Measurements from ENCODE around the gene TTC7B. TPM values are rescaled to one million over a fixed set of nuclear protein-coding genes. Genes with fewer than 3 reads are reported as not detected.
"Not testable (repeated sequence)": the region's sequence is repeated elsewhere in the genome, so short reads cannot be mapped to it uniquely, and the experiment has no call there.

The TTC7B gene
- total RNA-seq, 1 donor from 2014 or later, result 46.6 TPM

- Mint-ChIP-seq H3K4me3 (ENCODE audit: low read depth) (no peak overlapping the region), H3K27me3 (no peaks in the 10 kb centered on the region), H3K9me3 (ENCODE audit: low read depth) (no peaks in the 10 kb centered on the region), H3K27ac (no peak overlapping the region), H3K36me3 (ENCODE audit: insufficient read depth) (no peaks in the 10 kb centered on the region), H3K4me1 (ENCODE audit: low read depth) (peaks cover 2% of the 10 kb centered on the region)
- no peak for TF ChIP-seq CTCF (IDR thresholded peaks at IDR 0.05; ENCODE audit: unreplicated experiment)
- DNase-seq (ENCODE audit: low spot score, unreplicated experiment), result no peak
Measured at GRCh38 chr14:90846511-90846910, 30.3 kb upstream of the TTC7B start.

- Mint-ChIP-seq H3K36me3 (ENCODE audit: insufficient read depth) (no peaks in the 10 kb centered on the region), H3K4me1 (ENCODE audit: low read depth) (peaks cover under 1% of the 10 kb centered on the region), H3K27me3 (peaks cover under 1% of the 10 kb centered on the region), H3K27ac (no peak overlapping the region), H3K4me3 (ENCODE audit: low read depth) (no peak overlapping the region), H3K9me3 (ENCODE audit: low read depth) (no peaks in the 10 kb centered on the region)
- no peak for TF ChIP-seq CTCF (IDR thresholded peaks at IDR 0.05; ENCODE audit: unreplicated experiment)
- DNase-seq (ENCODE audit: low spot score, unreplicated experiment), result no peak
Measured at GRCh38 chr14:90844321-90844720, 28.1 kb upstream of the TTC7B start.

GRCh38 chr14:90842726-90843125 lies 26.5 kb upstream of the TTC7B start:
- Mint-ChIP-seq H3K27me3 (peaks cover 4% of the 10 kb centered on the region), H3K9me3 (ENCODE audit: low read depth) (no peaks in the 10 kb centered on the region), H3K4me3 (ENCODE audit: low read depth) (no peak overlapping the region), H3K36me3 (ENCODE audit: insufficient read depth) (no peaks in the 10 kb centered on the region), H3K4me1 (ENCODE audit: low read depth) (no peaks in the 10 kb centered on the region), H3K27ac (no peak overlapping the region)
- DNase-seq (ENCODE audit: low spot score, unreplicated experiment), result no peak
- TF ChIP-seq CTCF (IDR thresholded peaks at IDR 0.05; ENCODE audit: unreplicated experiment), result no peak

GRCh38 chr14:90840667-90841066 lies 24.4 kb upstream of the TTC7B start:
- not testable (repeated sequence) for H3K36me3 Mint-ChIP-seq (ENCODE audit: insufficient read depth); H3K4me1 Mint-ChIP-seq (ENCODE audit: low read depth); H3K27me3 Mint-ChIP-seq; H3K27ac Mint-ChIP-seq; H3K4me3 Mint-ChIP-seq (ENCODE audit: low read depth); DNase-seq (ENCODE audit: low spot score, unreplicated experiment); H3K9me3 Mint-ChIP-seq (ENCODE audit: low read depth)

GRCh38 chr14:90839889-90840266 lies 23.6 kb upstream of the TTC7B start:
- Mint-ChIP-seq H3K4me1 (ENCODE audit: low read depth) (no peaks in the 10 kb centered on the region), H3K27me3 (peaks cover 7% of the 10 kb centered on the region)

More at GRCh38 chr14:90839889-90840266, 23.6 kb upstream of the TTC7B start:
- Mint-ChIP-seq H3K27ac (no peak overlapping the region), H3K36me3 (ENCODE audit: insufficient read depth) (no peaks in the 10 kb centered on the region), H3K9me3 (ENCODE audit: low read depth) (no peaks in the 10 kb centered on the region), H3K4me3 (ENCODE audit: low read depth) (no peak overlapping the region)
- no peak for DNase-seq (ENCODE audit: low spot score, unreplicated experiment)
- TF ChIP-seq CTCF (IDR thresholded peaks at IDR 0.05; ENCODE audit: unreplicated experiment), result no peak
